ENCODE data around the gene LCN1. TPM values are rescaled to one million over a fixed set of nuclear protein-coding genes. Genes with fewer than 3 reads are reported as not detected.
"Not testable (repeated sequence)": the region's sequence is repeated elsewhere in the genome, so short reads cannot be mapped to it uniquely, and the experiment has no call there.

The LCN1 gene
- total RNA-seq, 1 experiment from 2014 or later = not detected

DNA sequence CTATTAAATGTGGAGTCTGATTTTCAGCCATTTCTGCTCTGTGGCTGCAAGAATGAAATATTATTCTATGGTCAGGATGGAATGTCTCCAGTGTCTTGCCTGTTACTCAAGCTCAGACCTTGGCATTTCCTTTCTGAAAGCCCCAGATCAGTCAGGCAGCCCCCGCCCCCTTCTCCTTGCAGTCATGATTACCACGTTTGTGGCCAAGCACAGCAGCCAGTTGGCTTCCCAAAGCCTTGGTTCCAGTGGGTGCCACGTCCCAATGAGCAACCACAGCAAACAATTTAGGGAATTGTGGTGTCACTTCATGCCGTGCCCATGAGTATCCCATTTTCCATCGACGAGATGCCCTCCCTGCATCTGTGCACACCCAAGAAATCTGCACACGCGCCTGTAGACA, 15.0 kb downstream of the LCN1 start:
- Mint-ChIP-seq H3K27ac (no peak overlapping the region), H3K4me3 (no peak overlapping the region), H3K36me3 (ENCODE audit: insufficient read depth in 1 of 3, low read depth in 3 of 3) (no peaks in the 10 kb centered on the region), H3K27me3 (ENCODE audit: low read depth) (peaks cover 20% of the 10 kb centered on the region), H3K9me3 (no peaks in the 10 kb centered on the region), H3K4me1 (peaks cover 9 to 11% of the 10 kb centered on the region in 2 experiments; a peak in 3 of 4 replicates)
- Histone ChIP-seq H3T11ph (ENCODE audit: low read length) (no peak overlapping the region), H3K9ac (ENCODE audit: extremely low read depth, insufficient read length, low read length) (no peak overlapping the region), H3K27me3 (ENCODE audit: insufficient read depth, low read length) (no peaks in the 10 kb centered on the region), H4K5ac (ENCODE audit: insufficient read length, low read depth, low read length) (no peak overlapping the region), H3K23ac (ENCODE audit: insufficient read length, low read depth, low read length) (no peak overlapping the region), H2AFZ (ENCODE audit: low read length) (no peak overlapping the region), H3K79me2 (ENCODE audit: insufficient read depth, low read length) (no peaks in the 10 kb centered on the region), H2AK5ac (ENCODE audit: insufficient read length, low read length) (no peak overlapping the region), H2BK12ac (ENCODE audit: insufficient read length, low read depth, low read length) (no peak overlapping the region), H3K14ac (ENCODE audit: insufficient read depth, low read length) (no peak overlapping the region), H2BK5ac (ENCODE audit: insufficient read length, low read length) (no peak overlapping the region), H2BK120ac (ENCODE audit: low read depth, low read length, poor library complexity, severe bottlenecking) (no peak overlapping the region), H3K9me3 (ENCODE audit: control insufficient read depth, low read depth, low read length) (no peaks in the 10 kb centered on the region), H3K27ac (ENCODE audit: insufficient read length, low read depth, low read length) (no peak overlapping the region), H2BK15ac (ENCODE audit: low read depth, low read length) (no peak overlapping the region), H3K4me2 (ENCODE audit: insufficient read depth, insufficient read length, low read length) (no peak overlapping the region), H3K23me2 (ENCODE audit: insufficient read length, low read depth, low read length, poor library complexity, severe bottlenecking) (no peaks in the 10 kb centered on the region), H2BK20ac (ENCODE audit: low read depth, low read length, poor library complexity, severe bottlenecking) (no peak overlapping the region), H3K4ac (ENCODE audit: low read depth, low read length) (no peak overlapping the region), H3K56ac (ENCODE audit: insufficient read length, low read depth, low read length) (no peak overlapping the region), H4K8ac (replicated peaks; ENCODE audit: insufficient read length, low read depth, low read length) (no peak overlapping the region), H3K79me1 (ENCODE audit: insufficient read depth, low read depth, low read length, poor library complexity, severe bottlenecking) (no peaks in the 10 kb centered on the region), H3K4me1 (ENCODE audit: insufficient read depth, low read length) (no peaks in the 10 kb centered on the region), H4K20me1 (ENCODE audit: control insufficient read depth, insufficient read depth, insufficient read length) (no peaks in the 10 kb centered on the region), H3K18ac (ENCODE audit: insufficient read length, low read depth, low read length) (no peak overlapping the region), H4K91ac (ENCODE audit: insufficient read length, low read depth, low read length) (no peak overlapping the region)
- TF ChIP-seq, protein P1, sequence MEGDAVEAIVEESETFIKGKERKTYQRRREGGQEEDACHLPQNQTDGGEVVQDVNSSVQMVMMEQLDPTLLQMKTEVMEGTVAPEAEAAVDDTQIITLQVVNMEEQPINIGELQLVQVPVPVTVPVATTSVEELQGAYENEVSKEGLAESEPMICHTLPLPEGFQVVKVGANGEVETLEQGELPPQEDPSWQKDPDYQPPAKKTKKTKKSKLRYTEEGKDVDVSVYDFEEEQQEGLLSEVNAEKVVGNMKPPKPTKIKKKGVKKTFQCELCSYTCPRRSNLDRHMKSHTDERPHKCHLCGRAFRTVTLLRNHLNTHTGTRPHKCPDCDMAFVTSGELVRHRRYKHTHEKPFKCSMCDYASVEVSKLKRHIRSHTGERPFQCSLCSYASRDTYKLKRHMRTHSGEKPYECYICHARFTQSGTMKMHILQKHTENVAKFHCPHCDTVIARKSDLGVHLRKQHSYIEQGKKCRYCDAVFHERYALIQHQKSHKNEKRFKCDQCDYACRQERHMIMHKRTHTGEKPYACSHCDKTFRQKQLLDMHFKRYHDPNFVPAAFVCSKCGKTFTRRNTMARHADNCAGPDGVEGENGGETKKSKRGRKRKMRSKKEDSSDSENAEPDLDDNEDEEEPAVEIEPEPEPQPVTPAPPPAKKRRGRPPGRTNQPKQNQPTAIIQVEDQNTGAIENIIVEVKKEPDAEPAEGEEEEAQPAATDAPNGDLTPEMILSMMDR (conservative IDR thresholded peaks at IDR 0.05) = no peak
- no peak for DNase-seq
- no CpG with 5 or more reads among the region's 8 CpGs for WGBS (ENCODE audit: extremely low coverage, insufficient read length, low lambda C conversion rate)

DNA sequence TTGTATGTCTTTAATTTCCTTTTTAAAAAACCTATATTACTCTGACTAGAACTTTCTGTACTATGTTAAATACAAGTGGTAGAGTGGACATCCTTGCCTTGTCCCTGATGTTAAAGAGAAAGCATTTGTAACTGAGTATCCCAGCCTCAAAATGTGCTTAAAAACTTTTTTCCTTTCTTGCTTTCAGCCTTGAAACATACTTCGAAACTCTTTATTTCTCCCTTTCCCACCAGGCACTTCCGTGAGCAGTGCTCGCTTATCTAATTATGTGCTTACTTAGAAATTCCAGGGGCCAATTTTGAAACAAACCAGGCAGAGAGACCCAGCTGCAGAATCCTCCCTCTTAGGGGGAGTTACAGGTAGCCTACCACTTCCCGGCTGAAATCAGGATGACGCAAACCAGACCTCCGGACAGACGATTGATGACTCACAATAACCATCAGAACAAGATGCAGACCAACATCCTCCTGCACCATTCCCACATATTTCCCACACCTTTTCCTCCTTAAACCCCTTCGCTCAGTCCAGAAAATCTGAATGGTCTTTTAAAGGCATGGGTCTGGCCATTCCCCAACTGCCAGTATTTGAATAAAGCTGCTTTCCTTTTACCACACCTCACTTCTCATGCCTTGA, 22.1 kb downstream of the LCN1 start:
- H2BK120ac ChIP-seq (ENCODE audit: low read depth, low read length, poor library complexity, severe bottlenecking); H3K79me1 ChIP-seq (ENCODE audit: insufficient read depth, low read depth, low read length, poor library complexity, severe bottlenecking); H3K4ac ChIP-seq (ENCODE audit: low read depth, low read length); H4K91ac ChIP-seq (ENCODE audit: insufficient read length, low read depth, low read length); H2BK12ac ChIP-seq (ENCODE audit: insufficient read length, low read depth, low read length); H3T11ph ChIP-seq (ENCODE audit: low read length); H3K4me1 ChIP-seq (ENCODE audit: insufficient read depth, low read length); H4K5ac ChIP-seq (ENCODE audit: insufficient read length, low read depth, low read length); H3K27ac Mint-ChIP-seq; H2AK5ac ChIP-seq (ENCODE audit: insufficient read length, low read length); H3K9me3 ChIP-seq (ENCODE audit: control insufficient read depth, low read depth, low read length); H3K23ac ChIP-seq (ENCODE audit: insufficient read length, low read depth, low read length); H2BK15ac ChIP-seq (ENCODE audit: low read depth, low read length); H2BK5ac ChIP-seq (ENCODE audit: insufficient read length, low read length); H3K79me2 ChIP-seq (ENCODE audit: insufficient read depth, low read length); H3K4me3 Mint-ChIP-seq; H2AFZ ChIP-seq (ENCODE audit: low read length); H4K8ac ChIP-seq (replicated peaks; ENCODE audit: insufficient read length, low read depth, low read length); H3K36me3 Mint-ChIP-seq (ENCODE audit: insufficient read depth in 1 of 3, low read depth in 3 of 3); H3K9ac ChIP-seq (ENCODE audit: extremely low read depth, insufficient read length, low read length); H3K4me2 ChIP-seq (ENCODE audit: insufficient read depth, insufficient read length, low read length); H3K9me3 Mint-ChIP-seq; H3K56ac ChIP-seq (ENCODE audit: insufficient read length, low read depth, low read length); DNase-seq; H3K14ac ChIP-seq (ENCODE audit: insufficient read depth, low read length); H3K4me1 Mint-ChIP-seq; H3K27me3 ChIP-seq (ENCODE audit: insufficient read depth, low read length); H3K18ac ChIP-seq (ENCODE audit: insufficient read length, low read depth, low read length); H2BK20ac ChIP-seq (ENCODE audit: low read depth, low read length, poor library complexity, severe bottlenecking); H4K20me1 ChIP-seq (ENCODE audit: control insufficient read depth, insufficient read depth, insufficient read length); H3K23me2 ChIP-seq (ENCODE audit: insufficient read length, low read depth, low read length, poor library complexity, severe bottlenecking); H3K27ac ChIP-seq (ENCODE audit: insufficient read length, low read depth, low read length): not testable (repeated sequence)
- H3K27me3 Mint-ChIP-seq (ENCODE audit: low read depth) = peaks cover 19% of the 10 kb centered on the region
- WGBS (ENCODE audit: extremely low coverage, insufficient read length, low lambda C conversion rate) = no CpG with 5 or more reads among the region's 8 CpGs
